CD4-positive, alpha-beta T cell treated with Interleukin-6 for 4 hours (primary cell): Measurements from ENCODE around the gene SLC35A5.
A peak's percentile ranks its signal among the peaks of the same experiment; 100 is the strongest.

Source experiments
- DNase-seq: peaks from one replicate; pipeline ENCODE4 v3.0.0-alpha.2; 2020; ENCODE audit warnings: mixed read lengths

Gene SLC35A5

GRCh38 chr3:112627919-112628466 is 66.1 kb downstream of the SLC35A5 start:
- DNase-seq, result no peak

DNA sequence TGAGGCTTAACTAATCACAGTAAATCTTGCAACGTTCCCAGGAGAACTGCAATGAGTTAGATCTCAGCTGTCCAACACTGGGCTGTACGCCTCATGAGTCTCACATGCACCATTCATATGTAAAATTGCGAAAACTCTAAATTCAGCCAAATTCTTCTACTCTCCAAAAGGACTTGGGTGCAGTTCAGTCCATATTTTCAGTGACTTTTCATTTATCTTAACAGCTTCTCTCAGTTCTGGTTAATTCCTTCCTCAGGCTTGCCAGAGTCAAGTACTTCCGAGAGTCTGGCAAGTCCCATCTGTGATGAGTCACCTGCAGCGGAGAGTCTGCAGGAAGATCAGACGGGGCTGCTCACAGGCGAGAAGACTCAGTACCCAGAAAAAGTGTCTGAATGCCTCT is 67.6 kb downstream of the SLC35A5 start:
- DNase-seq, result peak; percentile 22

GRCh38 chr3:112631257-112631656 is 69.4 kb downstream of the SLC35A5 start:
- DNase-seq, result no peak

- DNase-seq, result no peak
These were observed 70.8 kb downstream of the SLC35A5 start for GRCh38 chr3:112632596-112632995.

DNA sequence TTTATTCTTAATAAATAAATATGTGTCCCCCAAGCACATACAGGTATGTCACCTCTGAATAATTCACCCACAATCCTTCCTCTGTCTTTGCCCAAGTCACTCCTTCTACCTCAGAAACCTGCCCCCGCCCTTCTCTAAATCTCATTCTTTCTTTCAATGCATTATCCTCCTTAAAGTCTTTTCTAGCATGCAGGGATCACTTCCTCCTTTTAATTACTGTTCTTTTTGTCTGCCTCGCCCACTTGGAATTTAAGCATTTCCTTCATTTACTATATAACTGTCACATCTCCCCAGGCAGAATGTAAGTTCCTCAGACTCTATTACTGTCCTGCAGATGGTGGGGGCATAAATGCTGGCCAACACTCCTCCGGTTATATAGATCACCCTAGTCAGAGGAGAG is 71.3 kb downstream of the SLC35A5 start:
- DNase-seq, result no peak

- DNase-seq, result no peak
These were observed 71.9 kb downstream of the SLC35A5 start for GRCh38 chr3:112633757-112634156.

DNA sequence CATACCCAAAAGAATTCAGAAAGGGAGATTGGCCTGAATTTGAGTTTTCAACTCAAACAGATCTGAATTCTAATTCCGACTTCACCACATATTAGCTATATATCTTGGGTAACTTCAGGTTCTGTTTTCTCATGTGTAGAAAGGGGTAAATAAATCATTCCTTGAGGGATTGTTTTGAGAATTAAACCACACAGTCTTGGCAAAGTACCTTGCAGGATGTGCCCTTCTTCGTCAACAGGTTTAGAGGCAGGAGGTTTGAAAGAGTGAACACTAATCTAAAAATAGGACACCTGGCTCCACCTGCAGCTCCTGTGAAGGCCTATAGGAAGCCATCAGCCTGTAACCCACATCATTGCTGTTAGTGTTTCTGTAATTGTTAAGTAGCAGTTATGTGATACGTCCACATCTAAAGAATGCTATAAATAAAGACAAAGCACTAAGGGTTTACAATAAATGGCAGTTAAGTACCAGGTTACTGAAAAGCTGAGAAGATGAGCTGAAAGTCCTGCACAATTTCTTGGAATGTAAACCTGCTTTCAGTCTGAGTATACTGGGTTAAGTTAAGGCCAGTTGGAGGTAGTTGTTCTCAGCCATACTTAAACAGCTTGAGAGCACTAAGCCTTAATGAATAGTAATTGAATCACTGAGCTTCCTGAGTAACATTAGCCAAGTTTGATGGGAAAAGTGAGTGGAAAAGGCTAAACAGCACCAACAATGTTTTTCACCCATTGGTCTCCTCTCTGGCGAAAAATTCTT is 73.1 kb downstream of the SLC35A5 start:
- DNase-seq, result no peak
